HCT116 (cell line): ENCODE results near the gene FAT1.

Source experiments
- CEBPB ChIP-seq: IDR thresholded peaks from 2 replicates; pipeline ENCODE4 v1.6.1; 2012; ENCODE audit warnings: low read depth
- ELF1 ChIP-seq: IDR thresholded peaks from 2 replicates; pipeline ENCODE4 v1.6.1; 2012; ENCODE audit warnings: low read depth, borderline replicate concordance
- EZH2 ChIP-seq: fragments of 200-600 bp; sonication (generic); IDR thresholded peaks from 2 replicates; pipeline ENCODE4 v1.6.1; 2017; ENCODE audit warnings: antibody characterized with exemption, mixed run types
- POLR2A ChIP-seq: IDR thresholded peaks from 2 replicates; pipeline ENCODE4 v1.7.0; 2011; ENCODE audit warnings: borderline replicate concordance; ENCODE audit not compliant: insufficient read depth, insufficient read length; ENCODE audit errors: extremely low read depth
- SIN3A ChIP-seq: IDR thresholded peaks from 2 replicates; pipeline ENCODE4 v1.6.1; 2012; ENCODE audit warnings: low read depth
- YY1 ChIP-seq: IDR thresholded peaks from 2 replicates; pipeline ENCODE4 v1.6.1; 2011; ENCODE audit warnings: low read length, low read depth, moderate library complexity, mild to moderate bottlenecking; ENCODE audit not compliant: insufficient replicate concordance; ENCODE audit errors: extremely low read depth
- TF ChIP-seq, protein P1 (sequence below), 3 experiments: fragments of 200-600 bp in 1 of 3; sonication (generic) in 1 of 3; IDR thresholded peaks in 2 of 3; conservative IDR thresholded peaks in 1 of 3; 2 replicates each; pipeline ENCODE4 v1.5.1; 2012 to 2017; ENCODE audit warnings: low read depth in 2 of 3, low read length in 2 of 3, antibody characterized with exemption in 1 of 3, borderline replicate concordance in 1 of 3, control low read depth in 1 of 3, mild to moderate bottlenecking in 1 of 3, mixed read lengths in 1 of 3, mixed run types in 1 of 3, moderate library complexity in 1 of 3; ENCODE audit not compliant: insufficient read depth in 1 of 3

- TF ChIP-seq YY1 (no peak), EZH2 (no peak), SIN3A (no peak), CEBPB (no peak), ELF1 (no peak), POLR2A (no peak)
- TF ChIP-seq, protein P1, sequence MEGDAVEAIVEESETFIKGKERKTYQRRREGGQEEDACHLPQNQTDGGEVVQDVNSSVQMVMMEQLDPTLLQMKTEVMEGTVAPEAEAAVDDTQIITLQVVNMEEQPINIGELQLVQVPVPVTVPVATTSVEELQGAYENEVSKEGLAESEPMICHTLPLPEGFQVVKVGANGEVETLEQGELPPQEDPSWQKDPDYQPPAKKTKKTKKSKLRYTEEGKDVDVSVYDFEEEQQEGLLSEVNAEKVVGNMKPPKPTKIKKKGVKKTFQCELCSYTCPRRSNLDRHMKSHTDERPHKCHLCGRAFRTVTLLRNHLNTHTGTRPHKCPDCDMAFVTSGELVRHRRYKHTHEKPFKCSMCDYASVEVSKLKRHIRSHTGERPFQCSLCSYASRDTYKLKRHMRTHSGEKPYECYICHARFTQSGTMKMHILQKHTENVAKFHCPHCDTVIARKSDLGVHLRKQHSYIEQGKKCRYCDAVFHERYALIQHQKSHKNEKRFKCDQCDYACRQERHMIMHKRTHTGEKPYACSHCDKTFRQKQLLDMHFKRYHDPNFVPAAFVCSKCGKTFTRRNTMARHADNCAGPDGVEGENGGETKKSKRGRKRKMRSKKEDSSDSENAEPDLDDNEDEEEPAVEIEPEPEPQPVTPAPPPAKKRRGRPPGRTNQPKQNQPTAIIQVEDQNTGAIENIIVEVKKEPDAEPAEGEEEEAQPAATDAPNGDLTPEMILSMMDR (IDR thresholded peaks at IDR 0.05 in 2 of 3, conservative IDR thresholded peaks at IDR 0.05 in 1 of 3; ENCODE audit: borderline replicate concordance in 1 of 3, insufficient read depth in 1 of 3, low read depth in 2 of 3, low read length in 2 of 3), result no peak
These were observed 117.1 kb downstream of the FAT1 start for GRCh38 chr4:186606591-186606992.
